GM18909 (cell line): ENCODE results near the gene NLRC5.
"Not testable (repeated sequence)": the region's sequence is repeated elsewhere in the genome, so short reads cannot be mapped to it uniquely, and the experiment has no call there.

Experiments used
- ATAC-seq: cut with Tn5 transposase; IDR thresholded peaks from one replicate; pipeline ENCODE4 v1.9.1; 2021; ENCODE audit warnings: mild to moderate bottlenecking; ENCODE audit not compliant: unreplicated experiment, poor library complexity

Gene NLRC5

GRCh38 chr16:56999409-57000270 lies 10.3 kb downstream of the NLRC5 start:
- ATAC-seq, result no peak

- peak; percentile 46 for ATAC-seq
Measured at GRCh38 chr16:57000271-57001025, 11.1 kb downstream of the NLRC5 start.

GRCh38 chr16:57001026-57001679 lies 11.8 kb downstream of the NLRC5 start:
- no peak for ATAC-seq

GRCh38 chr16:57003439-57004386 lies 14.4 kb downstream of the NLRC5 start:
- peak; percentile 30 for ATAC-seq

- no peak for ATAC-seq
Measured at GRCh38 chr16:57004387-57005250, 15.3 kb downstream of the NLRC5 start.

- not testable (repeated sequence) for ATAC-seq
Measured at GRCh38 chr16:57005597-57005996, 16.2 kb downstream of the NLRC5 start.

- ATAC-seq, result no peak
Measured at GRCh38 chr16:57007050-57007449, 17.7 kb downstream of the NLRC5 start.

- ATAC-seq, result no peak
Measured at GRCh38 chr16:57007530-57007929, 18.2 kb downstream of the NLRC5 start.

GRCh38 chr16:57008440-57008839 lies 19.1 kb downstream of the NLRC5 start:
- no peak for ATAC-seq

GRCh38 chr16:57009643-57010170 lies 20.4 kb downstream of the NLRC5 start:
- no peak for ATAC-seq

- ATAC-seq, result no peak
Measured at GRCh38 chr16:57012353-57012752, 23.0 kb downstream of the NLRC5 start.

- no peak for ATAC-seq
Measured at GRCh38 chr16:57013229-57013628, 23.9 kb downstream of the NLRC5 start.

GRCh38 chr16:57013902-57014301 lies 24.5 kb downstream of the NLRC5 start:
- no peak for ATAC-seq

GRCh38 chr16:57016301-57016700 lies 26.9 kb downstream of the NLRC5 start:
- no peak for ATAC-seq

- no peak for ATAC-seq
Measured at GRCh38 chr16:57016831-57017230, 27.5 kb downstream of the NLRC5 start.

- ATAC-seq, result no peak
Measured at GRCh38 chr16:57017251-57017650, 27.9 kb downstream of the NLRC5 start.

GRCh38 chr16:57019746-57020145 lies 30.4 kb downstream of the NLRC5 start:
- ATAC-seq, result no peak

GRCh38 chr16:57020651-57021050 lies 31.3 kb downstream of the NLRC5 start:
- no peak for ATAC-seq

GRCh38 chr16:57021757-57022156 lies 32.4 kb downstream of the NLRC5 start:
- no peak for ATAC-seq
